Fibroblast of lung (primary cell): ENCODE results near the gene GRAMD1A. TPM values are rescaled to one million over a fixed set of nuclear protein-coding genes. Genes with fewer than 3 reads are reported as not detected.
"Not testable (repeated sequence)": the region's sequence is repeated elsewhere in the genome, so short reads cannot be mapped to it uniquely, and the experiment has no call there.

ENCODE experiments used
- DNase-seq, 2 donors: peaks; one replicate each; pipeline versions ENCODE4 v3.0.0 to v3.0.0-alpha.2; 2010; ENCODE audit warnings: low read depth in 2 of 2
- H2AFZ ChIP-seq: 2 replicates; pipeline ENCODE4 v1.5.1; 2012; ENCODE audit warnings: low read length, control low read depth, inconsistent platforms
- H3K27ac ChIP-seq: 2 replicates; pipeline ENCODE4 v1.5.1; 2011; ENCODE audit warnings: low read length, control low read depth; ENCODE audit not compliant: insufficient read depth
- H3K27me3 ChIP-seq: 2 replicates; pipeline ENCODE4 v1.5.1; 2011; ENCODE audit warnings: mild to moderate bottlenecking, low read length; ENCODE audit not compliant: control insufficient read depth, insufficient read depth
- H3K36me3 ChIP-seq: 2 replicates; pipeline ENCODE4 v1.5.1; 2011; ENCODE audit warnings: low read length; ENCODE audit not compliant: control insufficient read depth, insufficient read depth
- H3K4me1 ChIP-seq: 2 replicates; pipeline ENCODE4 v1.5.1; 2011; ENCODE audit warnings: low read length; ENCODE audit not compliant: control insufficient read depth, insufficient read depth; ENCODE audit errors: extremely low read depth
- H3K4me2 ChIP-seq: 2 replicates; pipeline ENCODE4 v1.5.1; 2011; ENCODE audit warnings: low read length, control low read depth; ENCODE audit not compliant: insufficient read depth; ENCODE audit errors: extremely low read depth
- H3K4me3 ChIP-seq, 4 experiments: fragments of 200-600 bp in 1 of 4; sonication (generic) in 1 of 4; replicated peaks in 1 of 4; 2 replicates each; pipeline ENCODE4 v1.5.1; 2011 to 2016; ENCODE audit warnings: low read length in 4 of 4, low read depth in 3 of 4, mild to moderate bottlenecking in 3 of 4, control low read depth in 2 of 4, inconsistent platforms in 1 of 4, mixed read lengths in 1 of 4; ENCODE audit not compliant: insufficient read depth in 1 of 4; ENCODE audit errors: control extremely low read depth in 1 of 4
- H3K79me2 ChIP-seq: 2 replicates; pipeline ENCODE4 v1.5.1; 2012; ENCODE audit warnings: mild to moderate bottlenecking, low read length, inconsistent platforms; ENCODE audit not compliant: control insufficient read depth, insufficient read depth
- H3K9ac ChIP-seq: 2 replicates; pipeline ENCODE4 v1.5.1; 2011; ENCODE audit warnings: mild to moderate bottlenecking, low read length, control low read depth; ENCODE audit not compliant: insufficient read depth
- H3K9me3 ChIP-seq: 2 replicates; pipeline ENCODE4 v1.5.1; 2012; ENCODE audit warnings: low read depth, low read length; ENCODE audit not compliant: control insufficient read depth, insufficient read depth
- H4K20me1 ChIP-seq: 2 replicates; pipeline ENCODE4 v1.5.1; 2011; ENCODE audit warnings: low read length; ENCODE audit not compliant: control insufficient read depth, insufficient read depth; ENCODE audit errors: extremely low read depth
- CTCF ChIP-seq, 2 donors: IDR thresholded peaks in 1 of 2; conservative IDR thresholded peaks in 1 of 2; 1 replicate in 1 of 2; 2 replicates in 1 of 2; pipeline ENCODE4 v1.5.1; 2011 to 2012; ENCODE audit warnings: low read length in 2 of 2, control low read depth in 1 of 2, inconsistent platforms in 1 of 2, low read depth in 1 of 2, mild to moderate bottlenecking in 1 of 2
- EZH2 ChIP-seq: IDR thresholded peaks from 2 replicates; pipeline ENCODE4 v1.5.1; 2012; ENCODE audit warnings: low read length, control low read depth, mild to moderate bottlenecking; ENCODE audit errors: missing control alignments
- polyA plus RNA-seq, 2 donors: library from polyadenylated mRNA; depleted of rRNA in 1 of 2; stranded (reverse) in 1 of 2; unstranded in 1 of 2; fragments of >200 nt; gene quantifications; 2 replicates each; pipeline ENCODE4 v1.2.1, GENCODE V29; 2011 to 2012; ENCODE audit warnings: missing spikeins in 1 of 2
- total RNA-seq: library from RNA; depleted of rRNA; stranded (reverse); fragments of >200 nt; gene quantifications from 2 replicates; pipeline ENCODE4 v1.2.1, GENCODE V29; 2014

The GRAMD1A gene
- total and polyA plus RNA-seq, 2 donors (not counting 1 experiment from before 2014, with no cell fraction given) = 21.4 to 24.4 TPM

- Histone ChIP-seq H3K9ac (no peak overlapping the region), H3K4me2 (no peak overlapping the region), H3K36me3 (no peaks in the 10 kb centered on the region), H3K27me3 (no peaks in the 10 kb centered on the region), H2AFZ (no peak overlapping the region), H3K9me3 (no peaks in the 10 kb centered on the region), H4K20me1 (no peaks in the 10 kb centered on the region), H3K4me1 (peaks cover 2% of the 10 kb centered on the region), H3K4me3 (no peak overlapping the region), H3K27ac (no peak overlapping the region), H3K79me2 (no peaks in the 10 kb centered on the region)
- DNase-seq = no peak
- TF ChIP-seq EZH2 (no peak), CTCF (conservative IDR thresholded peaks at IDR 0.05 in 1 of 2, IDR thresholded peaks at IDR 0.05 in 1 of 2; ENCODE audit: low read depth in 1 of 2, low read length in 2 of 2) (no peak)
Observed at GRCh38 chr19:34967551-34967950, 32.6 kb upstream of the GRAMD1A start.

GRCh38 chr19:34969721-34970120 lies 30.4 kb upstream of the GRAMD1A start:
- TF ChIP-seq CTCF (conservative IDR thresholded peaks at IDR 0.05 in 1 of 2, IDR thresholded peaks at IDR 0.05 in 1 of 2; ENCODE audit: low read depth in 1 of 2, low read length in 2 of 2) (no peak), EZH2 (no peak)
- Histone ChIP-seq H3K27ac (no peak overlapping the region), H3K27me3 (no peaks in the 10 kb centered on the region), H3K36me3 (no peaks in the 10 kb centered on the region), H3K79me2 (no peaks in the 10 kb centered on the region), H3K4me3 (no peak overlapping the region), H4K20me1 (no peaks in the 10 kb centered on the region), H3K9me3 (no peaks in the 10 kb centered on the region), H3K9ac (no peak overlapping the region), H2AFZ (no peak overlapping the region), H3K4me1 (no peaks in the 10 kb centered on the region), H3K4me2 (no peak overlapping the region)
- no peak for DNase-seq

- not testable (repeated sequence) for H2AFZ ChIP-seq, H3K79me2 ChIP-seq, DNase-seq, H3K9ac ChIP-seq, H3K9me3 ChIP-seq, H3K36me3 ChIP-seq, H3K4me1 ChIP-seq, H3K27ac ChIP-seq, H3K27me3 ChIP-seq, H3K4me2 ChIP-seq, H4K20me1 ChIP-seq, H3K4me3 ChIP-seq
Observed at GRCh38 chr19:34970185-34970780, 29.8 kb upstream of the GRAMD1A start.
